ENCODE measurements around the gene DNM2.

DNM2 gene

DNA sequence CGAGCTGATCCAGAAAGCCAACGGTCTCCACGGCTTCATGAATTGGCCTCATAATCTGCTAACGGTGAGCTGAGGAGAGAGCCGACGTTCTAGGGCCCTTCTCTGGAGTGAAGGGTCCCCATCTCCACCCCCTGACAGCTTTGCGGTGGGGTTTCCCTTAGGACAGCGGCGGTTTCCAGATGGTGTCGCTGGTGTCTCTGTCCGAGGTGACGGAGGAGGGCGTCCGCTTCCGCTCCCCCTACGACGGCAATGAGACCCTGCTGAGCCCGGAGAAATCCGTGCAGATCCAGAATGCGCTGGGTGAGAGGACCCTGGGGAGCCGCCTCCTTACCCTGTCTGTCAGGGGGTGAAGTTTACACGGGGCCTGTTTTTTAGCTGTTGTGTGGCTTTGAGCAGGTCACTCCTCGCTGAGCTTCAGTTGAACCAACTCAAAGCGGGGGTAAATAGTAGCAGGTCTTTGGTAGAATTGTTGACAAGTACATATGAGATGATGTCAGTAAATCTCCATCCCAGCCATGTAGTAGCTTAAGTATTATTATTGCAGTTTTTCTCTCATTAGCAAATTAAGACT is 15.8 kb upstream of the DNM2 start:
- TF ChIP-seq, protein P1, sequence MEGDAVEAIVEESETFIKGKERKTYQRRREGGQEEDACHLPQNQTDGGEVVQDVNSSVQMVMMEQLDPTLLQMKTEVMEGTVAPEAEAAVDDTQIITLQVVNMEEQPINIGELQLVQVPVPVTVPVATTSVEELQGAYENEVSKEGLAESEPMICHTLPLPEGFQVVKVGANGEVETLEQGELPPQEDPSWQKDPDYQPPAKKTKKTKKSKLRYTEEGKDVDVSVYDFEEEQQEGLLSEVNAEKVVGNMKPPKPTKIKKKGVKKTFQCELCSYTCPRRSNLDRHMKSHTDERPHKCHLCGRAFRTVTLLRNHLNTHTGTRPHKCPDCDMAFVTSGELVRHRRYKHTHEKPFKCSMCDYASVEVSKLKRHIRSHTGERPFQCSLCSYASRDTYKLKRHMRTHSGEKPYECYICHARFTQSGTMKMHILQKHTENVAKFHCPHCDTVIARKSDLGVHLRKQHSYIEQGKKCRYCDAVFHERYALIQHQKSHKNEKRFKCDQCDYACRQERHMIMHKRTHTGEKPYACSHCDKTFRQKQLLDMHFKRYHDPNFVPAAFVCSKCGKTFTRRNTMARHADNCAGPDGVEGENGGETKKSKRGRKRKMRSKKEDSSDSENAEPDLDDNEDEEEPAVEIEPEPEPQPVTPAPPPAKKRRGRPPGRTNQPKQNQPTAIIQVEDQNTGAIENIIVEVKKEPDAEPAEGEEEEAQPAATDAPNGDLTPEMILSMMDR (IDR thresholded peaks at IDR 0.05; ENCODE audit: control insufficient read depth, extremely low read depth, insufficient read depth) = no peak
- H3K4me3 ChIP-seq (ENCODE audit: low read depth, low read length) = peak overlapping the region; percentile 73
- DNase-seq (ENCODE audit: low read depth) = no peak

DNA sequence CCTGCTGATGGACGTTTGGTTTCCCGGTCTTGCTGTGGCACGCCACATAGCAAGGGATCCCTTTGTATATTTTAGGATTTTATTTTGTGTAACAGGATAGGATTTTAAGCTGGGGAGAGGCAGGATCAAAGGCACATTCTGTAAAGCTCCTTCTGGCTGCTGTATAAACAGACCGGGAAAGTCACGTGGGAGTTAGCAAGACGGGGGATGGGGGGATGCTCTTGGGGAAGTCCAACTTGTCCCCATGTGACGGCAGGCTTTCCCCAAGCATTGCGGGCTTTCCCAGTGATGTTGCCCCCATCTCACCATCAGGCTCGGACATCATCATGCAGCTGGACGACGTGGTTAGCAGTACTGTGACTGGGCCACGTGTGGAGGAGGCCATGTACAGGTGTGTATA is 10.9 kb upstream of the DNM2 start:
- TF ChIP-seq, protein P1 (IDR thresholded peaks at IDR 0.05; ENCODE audit: control insufficient read depth, extremely low read depth, insufficient read depth) = no peak
- H3K4me3 ChIP-seq (ENCODE audit: low read depth, low read length) = no peak overlapping the region
- no peak for DNase-seq (ENCODE audit: low read depth)

DNA sequence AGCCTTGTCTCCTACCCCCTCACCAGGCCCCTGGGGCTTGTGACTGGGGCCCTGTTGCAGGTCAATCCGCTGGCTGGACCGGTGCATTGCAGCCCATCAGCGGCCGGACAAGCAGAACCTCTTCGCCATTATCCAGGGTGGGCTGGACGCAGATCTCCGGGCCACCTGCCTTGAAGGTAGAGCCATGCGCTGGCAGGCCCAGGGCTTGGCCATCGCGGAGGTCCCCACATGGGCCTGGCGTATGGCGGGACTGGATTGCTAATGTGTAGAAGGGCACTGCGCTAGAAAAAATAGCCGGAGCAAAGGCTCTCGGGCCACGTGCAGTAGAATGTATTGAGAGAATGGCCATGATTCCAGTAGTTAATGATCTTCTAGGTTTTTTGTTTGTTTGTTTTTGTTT is 10.4 kb upstream of the DNM2 start:
- TF ChIP-seq, protein P1 (IDR thresholded peaks at IDR 0.05; ENCODE audit: control insufficient read depth, extremely low read depth, insufficient read depth) = no peak
- H3K4me3 ChIP-seq (ENCODE audit: low read depth, low read length) = no peak overlapping the region
- no peak for DNase-seq (ENCODE audit: low read depth)

DNA sequence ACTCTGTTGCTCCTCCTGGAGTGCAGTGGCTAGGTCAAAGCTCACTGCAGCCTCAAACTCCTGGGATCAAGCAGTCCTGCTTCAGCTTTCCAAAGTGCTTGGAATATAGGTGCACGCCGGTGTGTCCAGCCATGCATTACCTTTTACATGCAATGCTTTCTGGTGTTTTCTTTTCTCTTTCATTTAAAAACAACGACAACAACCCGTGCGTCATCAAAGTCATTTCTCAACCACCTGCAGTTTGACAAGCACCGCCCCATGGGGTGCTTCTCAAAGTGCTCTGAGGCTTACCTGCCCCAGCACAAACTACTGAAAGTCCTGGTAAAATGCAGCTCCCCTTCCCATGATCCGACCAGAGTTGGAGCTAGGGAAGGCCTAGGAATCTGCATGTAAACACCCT is 9.6 kb upstream of the DNM2 start:
- DNase-seq (ENCODE audit: low read depth) = no peak
- TF ChIP-seq, protein P1 (IDR thresholded peaks at IDR 0.05; ENCODE audit: control insufficient read depth, extremely low read depth, insufficient read depth) = no peak
- no peak overlapping the region for H3K4me3 ChIP-seq (ENCODE audit: low read depth, low read length)

DNA sequence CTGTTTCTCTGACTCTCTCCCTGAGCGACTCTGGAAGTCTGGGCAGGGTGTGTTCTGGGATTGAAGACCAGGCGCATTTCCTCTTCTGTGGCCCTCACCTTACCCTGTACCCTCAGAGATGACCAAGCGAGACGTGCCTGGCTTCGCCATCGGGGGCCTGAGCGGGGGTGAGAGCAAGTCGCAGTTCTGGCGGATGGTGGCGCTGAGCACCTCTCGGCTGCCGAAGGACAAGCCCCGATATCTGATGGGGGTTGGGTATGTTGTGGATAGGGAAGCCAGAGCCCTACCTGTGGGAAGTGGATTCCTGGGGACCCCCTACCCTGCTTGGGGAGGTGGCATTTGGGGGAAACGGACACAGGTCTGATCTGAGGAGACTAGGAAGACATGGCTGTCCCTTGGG is 5.8 kb upstream of the DNM2 start:
- TF ChIP-seq, protein P1 (IDR thresholded peaks at IDR 0.05; ENCODE audit: control insufficient read depth, extremely low read depth, insufficient read depth) = no peak
- no peak for DNase-seq (ENCODE audit: low read depth)
- H3K4me3 ChIP-seq (ENCODE audit: low read depth, low read length) = no peak overlapping the region

DNA sequence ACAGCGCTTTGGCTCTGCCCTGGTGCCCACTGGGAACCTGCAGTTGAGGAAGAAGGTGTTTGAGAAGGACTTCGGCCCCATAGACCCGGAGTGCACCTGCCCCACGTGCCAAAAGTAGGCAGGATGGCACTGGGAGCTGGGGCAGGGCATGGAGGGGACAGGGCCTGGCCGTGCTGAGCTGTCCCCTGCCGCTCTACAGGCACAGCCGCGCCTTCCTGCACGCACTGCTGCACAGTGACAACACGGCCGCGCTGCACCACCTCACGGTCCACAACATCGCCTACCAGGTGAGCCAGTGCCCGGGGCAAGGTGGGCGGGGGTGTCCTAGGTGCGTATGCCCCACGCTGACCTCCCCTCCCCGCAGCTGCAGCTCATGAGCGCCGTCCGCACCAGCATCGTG is 5.1 kb upstream of the DNM2 start:
- no peak overlapping the region for H3K4me3 ChIP-seq (ENCODE audit: low read depth, low read length)
- TF ChIP-seq, protein P1 (IDR thresholded peaks at IDR 0.05; ENCODE audit: control insufficient read depth, extremely low read depth, insufficient read depth) = no peak
- DNase-seq (ENCODE audit: low read depth) = no peak

DNA sequence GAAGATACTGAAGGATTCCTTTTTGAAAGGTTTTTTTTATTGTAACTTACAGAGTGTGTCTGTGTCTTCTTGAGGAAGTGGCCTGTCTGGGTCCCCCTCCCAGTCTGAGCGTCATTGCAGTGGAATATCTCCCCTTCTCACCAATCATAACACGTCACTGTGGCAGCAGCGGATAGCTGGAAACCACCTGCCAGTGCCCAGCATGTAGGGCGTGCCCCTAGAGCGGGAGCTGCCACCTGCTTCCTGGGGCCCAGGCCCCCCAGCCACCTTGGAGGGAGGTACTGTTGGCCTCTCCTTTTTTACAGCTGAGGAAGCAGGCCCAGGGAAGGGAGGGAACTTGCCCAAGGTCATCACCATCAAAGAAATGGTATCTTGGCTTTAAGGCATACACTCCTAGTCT is 4.6 kb upstream of the DNM2 start:
- TF ChIP-seq, protein P1 (IDR thresholded peaks at IDR 0.05; ENCODE audit: control insufficient read depth, extremely low read depth, insufficient read depth) = no peak
- H3K4me3 ChIP-seq (ENCODE audit: low read depth, low read length) = no peak overlapping the region
- DNase-seq (ENCODE audit: low read depth) = no peak
